Prostate gland (tissue), 2 donors: ENCODE results near the gene CDV3.

Experiments
- CTCF ChIP-seq, 4 experiments: fragments of 200-600 bp in 2 of 4; fragments of 450-650 bp in 2 of 4; sonication (generic) in 2 of 4; IDR thresholded peaks; 1 replicate in 3 of 4; 2 replicates in 1 of 4; pipeline ENCODE4 v1.5.1; 2016 to 2019; ENCODE audit warnings: antibody characterized with exemption in 4 of 4, mild to moderate bottlenecking in 2 of 4, moderate library complexity in 2 of 4
- POLR2AphosphoS5 ChIP-seq: sonication (generic); formaldehyde crosslinking; IDR thresholded peaks from one replicate; pipeline ENCODE4 v1.6.1; 2017; ENCODE audit warnings: antibody characterized with exemption

DNA sequence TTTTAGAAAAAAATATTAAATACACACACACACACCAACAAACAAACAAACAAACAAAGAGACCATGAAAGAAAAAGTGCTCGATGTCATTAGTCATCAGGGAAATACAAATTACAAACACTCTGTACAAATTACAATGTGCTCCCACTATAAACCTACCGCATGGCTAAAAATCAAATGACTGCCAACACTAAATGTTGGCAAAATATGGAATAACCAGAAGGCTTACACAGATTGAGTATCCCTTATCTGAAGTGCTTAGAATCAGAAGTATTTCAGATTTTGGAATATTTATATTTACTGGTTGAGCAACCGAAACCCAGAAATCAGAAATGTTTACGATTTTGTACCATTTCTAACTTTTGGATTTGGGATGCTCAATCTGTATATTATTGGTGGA, 33.4 kb downstream of the CDV3 start:
- TF ChIP-seq POLR2AphosphoS5 (no peak), CTCF (IDR thresholded peaks at IDR 0.05) (no peak)
